HepG2 (cell line): ENCODE data around the gene DPP7. TPM values are rescaled to one million over a fixed set of nuclear protein-coding genes. Genes with fewer than 3 reads are reported as not detected.

ENCODE experiments used
- ARID5B ChIP-seq: IDR thresholded peaks from 2 replicates; pipeline ENCODE4 v1.4.0; 2020; ENCODE audit warnings: mild to moderate bottlenecking, missing genetic modification reagents
- ATF7 ChIP-seq, 2 experiments: fragments of 450-650 bp in 1 of 2; sonication (generic) in 1 of 2; formaldehyde crosslinking in 1 of 2; IDR thresholded peaks; 2 replicates each; pipeline versions ENCODE4 v1.4.0 to v1.6.1; 2016 to 2020; ENCODE audit warnings: antibody characterized with exemption in 1 of 2, mild to moderate bottlenecking in 1 of 2, missing genetic modification reagents in 1 of 2
- BATF2 ChIP-seq: sonication (generic); formaldehyde crosslinking; IDR thresholded peaks from 2 replicates; pipeline ENCODE4 v1.8.0; 2022; ENCODE audit warnings: mild to moderate bottlenecking, missing genetic modification reagents, moderate library complexity
- CBX2 ChIP-seq, 2 experiments: fragments of 200-600 bp in 1 of 2; sonication (generic); formaldehyde crosslinking in 1 of 2; IDR thresholded peaks; 2 replicates each; pipeline versions ENCODE4 v1.7.0 to v1.8.1; 2018 to 2022; ENCODE audit warnings: low read depth in 2 of 2, low read length in 1 of 2, mild to moderate bottlenecking in 1 of 2, missing genetic modification reagents in 1 of 2
- FOXK2 ChIP-seq: fragments of 450-650 bp; IDR thresholded peaks from 2 replicates; pipeline ENCODE4 v1.6.1; 2016
- HINFP ChIP-seq: sonication (generic); formaldehyde crosslinking; IDR thresholded peaks from 2 replicates; pipeline ENCODE4 v1.4.0; 2020; ENCODE audit warnings: low read depth, mild to moderate bottlenecking, missing genetic modification reagents
- RCOR2 ChIP-seq: IDR thresholded peaks from 2 replicates; pipeline ENCODE4 v1.6.1; 2016; ENCODE audit warnings: missing biosample characterization, missing genetic modification reagents
- U2AF2 ChIP-seq: fragments of 200-400 bp; formaldehyde crosslinking; IDR thresholded peaks from 2 replicates; pipeline ENCODE4 v1.6.1; 2017; ENCODE audit warnings: low read depth, mild to moderate bottlenecking, low read length
- ZBTB3 ChIP-seq: sonication (generic); formaldehyde crosslinking; IDR thresholded peaks from 2 replicates; pipeline ENCODE4 v1.4.0; 2020; ENCODE audit warnings: low read depth, mild to moderate bottlenecking, moderate library complexity, missing genetic modification reagents, borderline replicate concordance
- ZFP36L2 ChIP-seq: sonication (generic); formaldehyde crosslinking; IDR thresholded peaks from 2 replicates; pipeline ENCODE4 v1.4.0; 2020; ENCODE audit warnings: missing genetic modification reagents
- ZFP37 ChIP-seq: sonication (generic); formaldehyde crosslinking; IDR thresholded peaks from 2 replicates; pipeline ENCODE4 v1.4.0; 2020; ENCODE audit warnings: missing genetic modification reagents, borderline replicate concordance
- ZNF138 ChIP-seq: sonication (generic); formaldehyde crosslinking; IDR thresholded peaks from 2 replicates; pipeline ENCODE4 v1.5.0; 2020; ENCODE audit warnings: mild to moderate bottlenecking, low read depth, missing genetic modification reagents
- ZNF20 ChIP-seq: sonication (generic); formaldehyde crosslinking; IDR thresholded peaks from 2 replicates; pipeline ENCODE4 v1.4.0; 2020; ENCODE audit warnings: mild to moderate bottlenecking, moderate library complexity, missing genetic modification reagents
- ZNF276 ChIP-seq: sonication (generic); formaldehyde crosslinking; IDR thresholded peaks from 2 replicates; pipeline ENCODE4 v1.4.0; 2020; ENCODE audit warnings: mild to moderate bottlenecking, low read depth, missing genetic modification reagents
- ZNF292 ChIP-seq: sonication (generic); formaldehyde crosslinking; IDR thresholded peaks from 2 replicates; pipeline ENCODE4 v1.8.1; 2022; ENCODE audit warnings: mild to moderate bottlenecking, low read depth, missing genetic modification reagents, borderline replicate concordance
- ZNF326 ChIP-seq: sonication (generic); formaldehyde crosslinking; IDR thresholded peaks from 2 replicates; pipeline ENCODE4 v1.4.0; 2020; ENCODE audit warnings: missing genetic modification reagents, borderline replicate concordance
- ZNF329 ChIP-seq: sonication (generic); formaldehyde crosslinking; IDR thresholded peaks from 2 replicates; pipeline ENCODE4 v1.9.0; 2021; ENCODE audit warnings: low read depth, mild to moderate bottlenecking, missing genetic modification reagents
- ZNF34 ChIP-seq: sonication (generic); formaldehyde crosslinking; IDR thresholded peaks from 2 replicates; pipeline ENCODE4 v1.4.0; 2020; ENCODE audit warnings: mild to moderate bottlenecking, missing genetic modification reagents, borderline replicate concordance
- ZNF441 ChIP-seq: sonication (generic); formaldehyde crosslinking; IDR thresholded peaks from 2 replicates; pipeline ENCODE4 v1.7.0; 2021; ENCODE audit warnings: missing genetic modification reagents, borderline replicate concordance
- ZNF703 ChIP-seq: sonication (generic); formaldehyde crosslinking; IDR thresholded peaks from 2 replicates; pipeline ENCODE4 v1.5.1; 2020; ENCODE audit warnings: missing genetic modification reagents, mild to moderate bottlenecking, moderate library complexity, borderline replicate concordance
- polyA plus RNA-seq, 8 experiments: library from polyadenylated mRNA; depleted of rRNA in 3 of 8; stranded (reverse) in 7 of 8; unstranded in 1 of 8; fragments of >200 nt; fragmentation: Illumina TruSeq in 4 of 8; extraction: Trizol in 4 of 8; gene quantifications; 2 replicates each; pipeline versions ENCODE4 v1.2.1 to v1.2.3, GENCODE V29; 2011 to 2016; ENCODE audit warnings: low read depth in 4 of 8, missing spikeins in 1 of 8, mixed read lengths in 1 of 8; ENCODE audit not compliant: insufficient read depth in 1 of 8
- total RNA-seq, 5 experiments: library from RNA; depleted of rRNA; stranded (reverse); fragments of >200 nt; fragmentation: Illumina TruSeq; extraction: Trizol; gene quantifications; 2 replicates each; pipeline ENCODE4 v1.2.3, GENCODE V29; 2016; ENCODE audit warnings: low read depth in 1 of 5

DPP7 gene
- total and polyA plus RNA-seq, 2 of the 13 experiments (the other 11 are each of a cell fraction or from before 2014, with no cell fraction given), result 1.2 to 4.5 TPM

- no peak for TF ChIP-seq RCOR2 (CRISPR knock-in tag)
- no peak; the same call in 1 of the 2 replicates for TF ChIP-seq HINFP (CRISPR knock-in tag)
- TF ChIP-seq CBX2 (IDR thresholded peaks at IDR 0.05; ENCODE audit: low read depth, low read length), result no peak
- TF ChIP-seq CBX2 (CRISPR knock-in tag; IDR thresholded peaks at IDR 0.05; ENCODE audit: low read depth), result no peak
- TF ChIP-seq ZNF292, result no peak
- TF ChIP-seq ZNF138 (CRISPR knock-in tag), result no peak; the same call in 1 of the 2 replicates
- no peak for TF ChIP-seq ZFP37 (CRISPR knock-in tag)
- TF ChIP-seq BATF2 (CRISPR knock-in tag), result no peak; the same call in 1 of the 2 replicates
- no peak; the same call in 1 of the 2 replicates for TF ChIP-seq ZNF326 (CRISPR knock-in tag)
- peak; percentile 34 for TF ChIP-seq ZNF276 (CRISPR knock-in tag)
- peak; percentile 8; the same call in 1 of the 2 replicates for TF ChIP-seq ZNF703 (CRISPR knock-in tag)
- TF ChIP-seq ATF7 (IDR thresholded peaks at IDR 0.05), result no peak
- no peak for TF ChIP-seq ATF7 (CRISPR knock-in tag; IDR thresholded peaks at IDR 0.05)
- peak; percentile 97 for TF ChIP-seq ZNF441 (CRISPR knock-in tag)
- no peak for TF ChIP-seq ZNF20 (CRISPR knock-in tag)
- TF ChIP-seq U2AF2, result no peak
- TF ChIP-seq ZNF329 (CRISPR knock-in tag), result no peak; the same call in 1 of the 2 replicates
- no peak for TF ChIP-seq ZNF34 (CRISPR knock-in tag)
- 0 out of 2 replicates have a peak, but pooled peaks have one; percentile 17 for TF ChIP-seq ZBTB3
- TF ChIP-seq ARID5B (CRISPR knock-in tag), result no peak
- peak; percentile 87 for TF ChIP-seq FOXK2
- no peak for TF ChIP-seq ZFP36L2 (CRISPR knock-in tag)
These were observed 27.8 kb downstream of the DPP7 start, which contains the start of gene MAN1B1 (continued) for GRCh38 chr9:137086531-137087408.
